ENCODE measurements around the gene ZNF566. TPM values are rescaled to one million over a fixed set of nuclear protein-coding genes. Genes with fewer than 3 reads are reported as not detected.
"Not testable (repeated sequence)": the region's sequence is repeated elsewhere in the genome, so short reads cannot be mapped to it uniquely, and the experiment has no call there.

ZNF566 gene
- 12.7 TPM for total RNA-seq
- long read RNA-seq, partial matches to known transcripts: 1 of 9 reads
- long read RNA-seq, other reads (novel, unspliced or antisense): 3 of 9 reads

DNA sequence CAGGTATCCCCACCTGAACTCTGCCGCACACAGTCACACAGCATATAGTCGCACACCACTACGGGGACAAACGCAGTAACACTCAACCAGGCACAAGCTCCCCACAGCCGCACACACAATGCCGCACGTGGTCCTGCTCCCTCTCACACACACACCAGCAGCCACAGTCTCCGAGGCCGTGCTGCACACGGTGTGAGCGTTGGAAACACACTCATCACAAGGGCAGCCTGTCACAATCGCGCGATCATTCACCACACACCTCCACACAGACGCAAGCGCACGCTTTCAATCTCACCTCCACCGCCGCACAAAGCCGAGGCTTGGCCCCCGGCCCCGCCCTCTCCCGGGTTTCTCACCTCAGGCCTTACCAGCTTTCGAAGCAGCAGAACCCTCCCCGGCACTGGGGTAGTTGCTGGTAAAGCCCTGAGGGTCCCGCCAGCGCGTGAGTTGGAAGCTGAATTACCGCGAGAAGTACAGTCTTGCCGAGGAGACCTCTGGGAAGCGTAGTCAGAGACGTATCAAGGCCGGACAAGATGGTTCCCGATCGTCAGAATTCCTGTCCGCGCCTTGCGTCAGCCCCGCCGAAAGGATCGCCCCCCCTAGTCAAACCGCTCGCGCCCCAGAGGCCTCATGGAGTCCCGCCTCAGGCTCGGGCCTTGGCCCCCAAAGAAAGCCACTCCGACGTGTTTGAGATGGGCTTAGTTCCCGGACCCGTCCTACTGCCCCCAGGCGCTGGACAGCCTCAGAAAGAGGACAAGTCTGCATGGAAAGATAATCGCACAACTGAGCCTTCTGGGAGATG is at the start of gene ZNF566:
TSS of gene ZNF566 (minus strand) at position 444 of the 802 bp plus-strand sequence. CDS start 13,004 bp downstream, outside the sequence.
- DNase-seq (ENCODE audit: low spot score): peak; percentile 94

DNA sequence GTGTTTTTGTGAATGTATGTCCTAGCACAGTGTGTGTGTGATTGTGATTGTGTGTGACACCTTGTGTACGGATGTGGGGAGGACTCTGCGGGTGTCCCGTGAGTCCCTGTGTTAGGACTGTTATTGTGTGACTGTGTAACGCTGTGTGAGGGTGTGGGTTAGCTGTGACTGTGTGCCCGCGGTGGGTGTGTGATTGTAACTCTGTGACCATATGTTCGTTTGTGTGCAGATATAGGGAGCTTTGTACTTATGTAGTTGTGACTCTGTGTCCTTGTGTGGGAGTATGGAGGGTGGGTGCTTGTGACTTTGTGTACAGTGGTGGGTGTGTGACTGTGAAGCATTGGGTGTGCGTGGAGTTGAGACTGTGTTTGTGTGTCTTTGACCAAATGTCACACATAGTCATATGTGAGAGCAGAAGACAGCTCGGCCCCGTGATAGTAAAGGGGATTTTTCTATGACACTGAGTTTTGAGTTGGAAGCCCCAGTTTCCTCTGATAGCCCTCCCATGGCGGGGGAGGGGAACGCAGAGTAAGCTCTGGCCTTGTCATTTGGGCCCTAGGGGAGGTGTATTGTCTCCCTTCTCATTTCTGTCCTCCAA is 39.7 kb upstream of the ZNF566 start:
- no peak for DNase-seq (ENCODE audit: low spot score)

DNA sequence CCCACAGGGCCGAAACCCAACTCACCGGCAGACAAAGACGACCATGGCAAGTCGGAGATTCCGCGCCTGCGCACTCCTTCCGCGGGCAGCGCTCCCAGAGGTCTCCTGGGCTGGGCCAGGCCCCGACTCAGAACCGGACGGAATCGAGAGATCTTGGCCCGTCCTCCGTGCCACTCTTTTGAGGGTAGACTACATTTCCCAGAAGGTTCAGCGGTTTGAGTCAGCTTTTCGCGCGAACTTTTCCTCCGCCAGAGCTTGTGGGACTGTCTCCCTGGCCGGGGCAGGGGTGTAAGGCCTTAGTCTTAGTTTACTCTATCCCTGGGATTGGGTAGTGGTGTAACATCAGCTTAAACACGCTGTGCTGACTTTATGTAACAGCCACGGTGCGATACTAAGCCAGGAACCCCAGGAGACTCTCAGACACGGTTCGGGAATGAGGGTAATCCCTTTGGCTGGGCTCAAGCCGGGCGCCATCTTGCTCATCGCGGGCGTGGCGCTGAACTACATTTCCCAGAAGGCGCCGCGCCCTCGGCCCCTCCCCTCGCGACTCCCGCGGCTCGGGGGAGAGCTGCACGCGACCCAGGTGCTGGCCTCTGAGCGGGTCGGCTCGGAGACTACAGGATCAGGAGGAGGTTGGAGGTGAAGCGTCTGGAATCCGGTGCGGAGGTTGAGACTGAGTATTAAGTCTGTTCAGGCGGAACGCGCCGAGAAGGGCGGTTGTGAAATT is 39.0 kb upstream of the ZNF566 start, which contains the start of gene ZNF260:
TSS of gene ZNF260 (minus strand) at position 78 of the 727 bp plus-strand sequence. CDS start 13,033 bp downstream, outside the sequence.
- DNase-seq (ENCODE audit: low spot score): peak; percentile 98

DNA sequence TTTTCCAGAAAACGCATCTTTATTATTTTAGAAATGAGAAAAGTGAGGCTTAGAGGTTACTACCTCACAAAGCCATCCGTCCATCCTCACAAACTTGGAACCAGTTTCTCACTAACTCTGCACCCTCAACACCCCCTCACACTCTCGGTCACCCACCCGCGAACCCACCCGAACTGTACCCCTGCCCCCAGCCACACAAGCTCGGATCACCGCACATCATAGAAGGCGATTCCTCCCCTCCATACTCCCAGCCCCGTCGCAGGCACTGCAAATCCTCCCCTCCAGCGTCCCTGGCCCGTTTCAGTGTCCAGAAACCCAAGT is 38.5 kb upstream of the ZNF566 start:
- DNase-seq (ENCODE audit: low spot score): no peak

DNA sequence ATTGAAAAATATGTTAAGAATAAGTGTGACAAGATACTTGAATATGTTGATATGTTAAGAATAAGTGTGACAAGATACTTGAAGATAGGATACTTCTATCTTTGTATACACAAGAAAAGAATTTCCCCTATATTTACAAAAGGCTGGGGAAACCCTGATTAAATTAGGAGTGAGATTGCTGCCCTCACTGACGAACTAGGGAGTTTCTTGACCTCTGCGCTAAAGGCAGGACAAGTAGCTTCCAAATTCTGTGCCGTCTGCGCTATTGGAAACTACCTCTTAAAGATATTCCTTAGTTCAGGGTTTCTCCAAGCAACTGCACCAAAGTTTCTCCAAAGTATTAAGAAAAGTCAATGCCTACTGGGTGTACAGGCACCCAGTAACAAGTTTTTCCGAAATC is 38.0 kb upstream of the ZNF566 start:
- no peak for DNase-seq (ENCODE audit: low spot score)

DNA sequence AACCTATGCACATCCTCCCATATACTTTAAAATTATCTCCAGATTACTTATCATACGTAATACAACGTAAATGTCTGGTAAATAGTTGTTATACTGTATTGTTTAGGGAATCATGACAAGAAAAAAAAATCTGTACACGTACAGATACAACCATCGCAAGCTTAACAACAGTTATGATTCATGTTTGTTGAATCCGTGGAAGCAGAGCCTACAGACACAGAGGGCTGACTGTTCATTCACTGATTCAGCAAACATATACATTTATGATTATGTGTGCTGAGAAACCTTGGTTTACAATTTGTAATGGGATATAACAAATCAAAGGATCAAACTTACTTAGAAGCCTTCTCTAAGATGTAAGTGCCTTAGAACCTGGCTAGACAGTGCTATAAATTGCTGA is 37.2 kb upstream of the ZNF566 start:
- DNase-seq (ENCODE audit: low spot score): no peak

GRCh38 chr19:36524617-36525016 is 35.3 kb upstream of the ZNF566 start:
- no peak for DNase-seq (ENCODE audit: low spot score)

DNA sequence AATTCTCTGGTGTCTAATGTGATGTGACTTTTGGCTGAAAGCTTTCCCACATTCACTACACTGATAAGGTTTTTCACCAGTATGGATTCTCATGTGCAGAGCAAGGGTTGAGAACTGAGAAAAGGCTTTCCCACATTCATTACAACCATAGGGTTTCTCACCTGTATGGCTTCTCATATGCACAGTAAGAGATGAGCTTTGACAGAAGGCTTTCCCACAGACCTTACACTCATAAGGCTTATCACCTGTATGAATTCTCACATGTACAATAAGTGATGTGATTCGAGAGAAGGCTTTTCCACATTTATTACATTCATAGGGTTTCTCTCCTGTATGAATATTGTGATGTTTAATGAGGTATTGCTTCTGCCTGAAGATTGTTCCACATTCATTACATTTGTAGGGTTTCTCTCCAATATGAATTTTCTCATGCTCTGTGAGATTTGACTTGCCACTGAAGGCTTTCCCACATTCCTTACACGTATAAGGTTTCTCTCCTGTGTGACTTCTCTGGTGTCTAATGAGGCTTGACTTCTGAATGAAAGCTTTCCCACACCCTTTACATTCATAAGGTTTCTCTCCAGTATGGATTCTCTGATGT is 24.8 kb upstream of the ZNF566 start:
- no peak for DNase-seq (ENCODE audit: low spot score)

- no peak for DNase-seq (ENCODE audit: low spot score)
Observed at GRCh38 chr19:36508325-36508724, 19.0 kb upstream of the ZNF566 start.

- DNase-seq (ENCODE audit: low spot score): no peak
Observed at GRCh38 chr19:36501973-36502372, 12.6 kb upstream of the ZNF566 start.

- DNase-seq (ENCODE audit: low spot score): no peak
Observed at GRCh38 chr19:36497001-36497400, 7.6 kb upstream of the ZNF566 start.

DNA sequence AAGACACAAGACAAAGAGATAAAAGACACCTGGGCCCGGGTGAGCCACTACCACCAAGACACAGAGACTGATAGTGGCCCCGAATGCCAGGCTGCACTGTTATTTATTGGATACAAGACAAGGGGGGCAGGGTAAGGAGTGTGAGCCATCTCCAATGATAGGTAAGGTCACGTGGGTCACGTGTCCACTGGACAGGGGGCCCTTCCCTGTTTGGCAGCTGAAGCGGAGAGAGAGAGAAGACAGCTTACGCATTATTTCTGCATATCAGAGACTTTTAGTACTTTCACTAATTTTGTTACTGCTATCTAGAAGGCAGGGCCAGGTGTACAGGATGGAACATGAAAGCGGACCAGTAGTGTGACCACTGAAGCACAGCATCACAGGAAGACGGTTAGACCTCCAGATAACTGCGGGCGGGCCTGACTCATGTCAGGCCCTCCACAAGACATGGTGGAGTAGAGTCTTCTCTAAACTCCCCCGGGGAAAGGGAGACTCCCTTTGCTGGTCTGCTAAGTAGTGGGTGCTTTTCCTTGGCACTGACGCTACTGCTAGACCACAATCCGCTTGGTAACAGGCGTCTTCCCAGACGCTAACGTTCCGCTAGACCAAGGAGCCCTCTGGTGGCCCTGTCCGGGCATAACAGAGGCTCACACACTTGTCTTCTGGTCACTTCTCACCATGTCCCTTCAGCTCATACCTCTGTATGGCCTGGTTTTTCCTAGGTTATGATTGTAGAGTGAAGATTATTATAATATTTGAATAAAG is 3.5 kb upstream of the ZNF566 start:
- not testable (repeated sequence) for DNase-seq (ENCODE audit: low spot score)

GRCh38 chr19:36490846-36491245 is 1.5 kb upstream of the ZNF566 start:
- DNase-seq (ENCODE audit: low spot score): not testable (repeated sequence)

DNA sequence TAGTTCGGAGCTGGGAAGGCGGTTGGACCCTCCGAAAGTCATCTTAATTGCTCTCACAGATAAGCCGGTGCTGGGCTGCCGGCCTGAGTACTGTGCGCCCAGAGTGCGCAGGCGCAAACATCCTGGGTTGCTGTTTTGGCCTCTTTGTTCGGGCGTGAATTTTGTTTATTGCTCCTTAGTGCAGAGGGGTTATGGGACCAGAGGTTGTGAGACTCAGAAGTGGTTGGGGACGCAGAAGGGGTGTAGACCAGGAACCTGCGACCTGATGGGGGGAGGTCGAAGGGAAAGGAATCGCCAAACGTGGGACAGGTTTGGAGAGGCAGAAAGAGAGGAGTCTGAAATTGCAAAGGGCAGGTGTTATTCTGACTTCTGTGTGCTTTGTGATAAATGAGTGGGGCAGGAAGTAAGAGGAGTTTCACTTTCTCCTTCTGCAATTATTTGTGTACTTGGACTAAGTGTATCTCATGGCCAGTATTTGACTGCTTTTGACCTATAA is 607 bp upstream of the ZNF566 start:
- DNase-seq (ENCODE audit: low spot score): peak; percentile 90

- no peak for DNase-seq (ENCODE audit: low spot score)
Observed at GRCh38 chr19:36488846-36489117, 579 bp downstream of the ZNF566 start.

GRCh38 chr19:36488118-36488845 is 1.1 kb downstream of the ZNF566 start:
- DNase-seq (ENCODE audit: low spot score): no peak

DNA sequence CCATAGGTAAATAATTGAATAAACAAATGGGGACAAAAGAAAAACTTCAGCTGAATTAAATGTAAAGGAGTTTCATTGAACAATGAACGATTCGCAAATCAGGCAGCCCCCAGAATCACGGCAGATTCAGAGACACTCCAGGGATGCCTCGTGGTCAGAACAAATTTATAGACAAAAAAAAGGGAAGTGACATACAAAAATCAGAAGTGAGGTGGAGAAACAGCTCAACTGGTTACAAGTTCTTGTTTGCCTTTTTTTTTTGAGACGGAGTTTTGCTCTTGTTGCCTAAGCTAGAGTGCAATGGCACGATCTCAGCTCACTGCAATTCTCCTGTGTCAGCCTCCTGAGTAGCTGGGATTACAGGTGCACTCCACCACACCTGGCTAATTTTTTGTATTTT is 5.7 kb downstream of the ZNF566 start:
- DNase-seq (ENCODE audit: low spot score): no peak

- no peak for DNase-seq (ENCODE audit: low spot score)
Observed at GRCh38 chr19:36482876-36483275, 6.5 kb downstream of the ZNF566 start.

DNA sequence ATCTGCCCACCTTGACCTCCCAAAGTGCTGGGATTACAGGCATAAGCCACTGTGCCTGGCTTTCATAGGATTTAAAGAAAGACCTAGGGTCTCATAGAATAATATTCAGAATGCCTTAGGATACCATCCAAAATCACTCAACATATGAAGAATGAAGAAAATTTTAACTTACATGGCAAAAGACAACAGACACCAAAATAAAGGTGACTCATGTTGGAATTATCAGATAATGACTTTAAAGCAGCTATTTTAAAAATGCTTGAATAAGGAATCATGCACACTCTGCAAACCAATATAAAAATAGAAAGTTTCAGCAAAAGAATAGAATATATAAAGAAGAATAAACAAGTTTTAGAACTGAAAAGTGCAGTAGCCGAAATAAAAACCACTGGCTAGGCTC is 29.3 kb downstream of the ZNF566 start:
- DNase-seq (ENCODE audit: low spot score): no peak

DNA sequence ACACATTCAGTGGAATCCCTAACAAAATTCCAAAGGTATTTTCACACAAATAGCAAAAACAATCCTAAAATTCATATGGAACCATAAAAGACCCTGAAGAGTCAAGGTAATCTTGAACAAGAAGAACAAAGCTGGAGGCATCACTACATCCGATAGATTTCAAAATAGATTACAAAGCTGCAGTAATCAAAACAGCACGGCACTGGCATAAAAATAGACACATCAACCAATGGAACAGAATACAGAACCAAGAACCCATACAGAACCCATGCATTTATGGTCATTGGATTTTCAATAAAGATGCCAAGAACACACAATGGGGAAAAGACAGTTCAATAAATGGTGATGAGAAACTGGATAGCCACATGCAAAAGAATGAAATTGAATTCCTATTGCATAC is 32.5 kb downstream of the ZNF566 start:
- no peak for DNase-seq (ENCODE audit: low spot score)

Data from mesenteric fat pad (tissue), 1 donor.